Measurements from ENCODE around the gene CELA3A. TPM values are rescaled to one million over a fixed set of nuclear protein-coding genes. Genes with fewer than 3 reads are reported as not detected.

Gene CELA3A
- total RNA-seq, 6 donors from 2014 or later = 7.5 to 17.0 TPM; not detected in 4

- Histone ChIP-seq H3K27me3 (no peaks in the 10 kb centered on the region), H3K27ac (peak overlapping the region in 1 of 4 donors; percentile 53), H3K36me3 (peaks cover 0 to 17% (median 0%) of the 10 kb centered on the region in 4 donors), H3K9me3 (no peaks in the 10 kb centered on the region), H3K4me1 (peaks cover 61 to 66% (median 63%) of the 10 kb centered on the region in 4 donors), H3K4me3 (peak overlapping the region in 1 of 4 donors; percentile 9)
- no peak for TF ChIP-seq EP300 (IDR thresholded peaks at IDR 0.05)
- TF ChIP-seq POLR2A (IDR thresholded peaks at IDR 0.05) = no peak
- TF ChIP-seq, protein P1, sequence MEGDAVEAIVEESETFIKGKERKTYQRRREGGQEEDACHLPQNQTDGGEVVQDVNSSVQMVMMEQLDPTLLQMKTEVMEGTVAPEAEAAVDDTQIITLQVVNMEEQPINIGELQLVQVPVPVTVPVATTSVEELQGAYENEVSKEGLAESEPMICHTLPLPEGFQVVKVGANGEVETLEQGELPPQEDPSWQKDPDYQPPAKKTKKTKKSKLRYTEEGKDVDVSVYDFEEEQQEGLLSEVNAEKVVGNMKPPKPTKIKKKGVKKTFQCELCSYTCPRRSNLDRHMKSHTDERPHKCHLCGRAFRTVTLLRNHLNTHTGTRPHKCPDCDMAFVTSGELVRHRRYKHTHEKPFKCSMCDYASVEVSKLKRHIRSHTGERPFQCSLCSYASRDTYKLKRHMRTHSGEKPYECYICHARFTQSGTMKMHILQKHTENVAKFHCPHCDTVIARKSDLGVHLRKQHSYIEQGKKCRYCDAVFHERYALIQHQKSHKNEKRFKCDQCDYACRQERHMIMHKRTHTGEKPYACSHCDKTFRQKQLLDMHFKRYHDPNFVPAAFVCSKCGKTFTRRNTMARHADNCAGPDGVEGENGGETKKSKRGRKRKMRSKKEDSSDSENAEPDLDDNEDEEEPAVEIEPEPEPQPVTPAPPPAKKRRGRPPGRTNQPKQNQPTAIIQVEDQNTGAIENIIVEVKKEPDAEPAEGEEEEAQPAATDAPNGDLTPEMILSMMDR (IDR thresholded peaks at IDR 0.05) = no peak
- TF ChIP-seq POLR2AphosphoS5 (IDR thresholded peaks at IDR 0.05) = no peak
- ATAC-seq (ENCODE audit: low FRiP score in 2 of 2) (no peak), DNase-seq (no peak)
- 45 to 67% methylated on average over 6 of the region's 6 CpGs for WGBS, 2 donors
Observed at GRCh38 chr1:22055463-22055862, 54.0 kb downstream of the CELA3A start.

DNA sequence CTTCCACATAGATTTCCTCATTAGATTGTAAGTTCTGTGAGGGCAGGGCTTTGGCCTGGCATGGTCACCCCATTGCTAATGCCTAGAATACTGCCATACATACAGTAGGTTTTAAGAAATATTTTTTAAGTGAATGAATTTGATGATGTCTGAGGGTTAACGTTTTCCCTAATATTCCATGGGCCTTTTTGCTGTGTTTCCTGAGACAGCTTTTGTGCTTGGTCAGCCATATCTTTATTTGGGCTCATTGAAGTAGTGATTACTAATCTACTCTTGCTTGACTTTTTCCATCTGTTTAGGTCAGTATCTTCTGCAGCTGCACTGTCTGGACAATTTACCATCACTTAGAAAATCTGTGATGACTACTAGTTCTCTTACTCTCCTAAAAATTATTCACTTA lies 54.6 kb downstream of the CELA3A start:
- Histone ChIP-seq H3K27me3 (no peaks in the 10 kb centered on the region), H3K4me1 (peaks cover 61 to 71% (median 67%) of the 10 kb centered on the region in 4 donors), H3K4me3 (no peak overlapping the region), H3K27ac (peak overlapping the region in 2 of 4 donors; percentile 53 to 54), H3K36me3 (peaks cover 0 to 17% (median 0%) of the 10 kb centered on the region in 4 donors), H3K9me3 (no peaks in the 10 kb centered on the region)
- DNase-seq (no peak), ATAC-seq (ENCODE audit: low FRiP score in 2 of 2) (no peak)
- no peak for TF ChIP-seq POLR2AphosphoS5 (IDR thresholded peaks at IDR 0.05)
- TF ChIP-seq, protein P1 (IDR thresholded peaks at IDR 0.05) = no peak
- TF ChIP-seq POLR2A (IDR thresholded peaks at IDR 0.05) = no peak
- no peak for TF ChIP-seq EP300 (IDR thresholded peaks at IDR 0.05)
- WGBS, 2 donors = 22 to 43% methylated on average over 1 of the region's 1 CpG

- TF ChIP-seq, protein P1 (IDR thresholded peaks at IDR 0.05) = no peak
- TF ChIP-seq POLR2A (IDR thresholded peaks at IDR 0.05) (no peak), EP300 (IDR thresholded peaks at IDR 0.05) (no peak), POLR2AphosphoS5 (IDR thresholded peaks at IDR 0.05) (no peak)
- H3K27ac ChIP-seq = peak overlapping the region in 1 of 4 donors; percentile 54
- no peak for DNase-seq
- ATAC-seq (ENCODE audit: low FRiP score in 2 of 2) = no peak
- H3K27me3 ChIP-seq = no peaks in the 10 kb centered on the region
- 42 to 57% methylated on average over 2 of the region's 2 CpGs for WGBS, 2 donors
- peaks cover 66 to 79% (median 74%) of the 10 kb centered on the region in 4 donors for H3K4me1 ChIP-seq
- H3K9me3 ChIP-seq = no peaks in the 10 kb centered on the region
- H3K4me3 ChIP-seq = no peak overlapping the region
- H3K36me3 ChIP-seq = peaks cover 0 to 17% (median 0%) of the 10 kb centered on the region in 4 donors
Observed at GRCh38 chr1:22056936-22057335, 55.5 kb downstream of the CELA3A start.

DNA sequence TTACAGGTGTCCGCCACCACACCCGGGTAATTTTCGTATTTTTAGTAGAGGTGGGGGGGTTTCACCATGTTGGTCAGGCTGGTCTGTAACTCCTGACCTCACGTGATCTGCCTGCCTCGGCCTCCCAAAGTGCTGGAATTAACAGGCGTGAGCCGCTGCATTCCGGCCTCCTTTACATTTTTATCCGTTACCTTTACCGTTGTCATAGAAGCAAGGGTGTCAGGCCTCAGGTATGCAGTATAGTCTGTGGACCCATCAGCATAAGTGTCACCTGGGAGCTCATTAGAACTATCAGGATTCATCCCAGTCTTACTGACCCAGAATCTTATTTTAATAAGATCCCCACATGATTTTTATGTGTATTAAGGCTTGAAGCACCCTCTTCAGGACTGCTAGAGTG lies 56.4 kb downstream of the CELA3A start:
- H3K4me3 ChIP-seq = no peak overlapping the region
- peaks cover 0 to 17% (median 0%) of the 10 kb centered on the region in 4 donors for H3K36me3 ChIP-seq
- peak overlapping the region in 1 of 4 donors; percentile 54 for H3K27ac ChIP-seq
- no peak for ATAC-seq (ENCODE audit: low FRiP score in 2 of 2)
- no peaks in the 10 kb centered on the region for H3K27me3 ChIP-seq
- WGBS, 2 donors = 89% methylated on average over 10 of the region's 10 CpGs
- DNase-seq = no peak
- no peaks in the 10 kb centered on the region for H3K9me3 ChIP-seq
- H3K4me1 ChIP-seq = peaks cover 71 to 88% (median 80%) of the 10 kb centered on the region in 4 donors
- TF ChIP-seq, protein P1 (IDR thresholded peaks at IDR 0.05) = no peak
- TF ChIP-seq POLR2A (IDR thresholded peaks at IDR 0.05) (no peak), EP300 (IDR thresholded peaks at IDR 0.05) (no peak), POLR2AphosphoS5 (IDR thresholded peaks at IDR 0.05) (no peak)

Small RNA genes lying within 50 kb of the gene (small RNA-seq; reads per million reads assigned to genes)
- gene RN7SL186P (0 reads per million in 4 donors), gene RN7SL386P (0 reads per million in 4 donors), gene RNU6-1022P (0 reads per million in 4 donors), gene RNU6-776P (0 reads per million in 4 donors)

Other genes with a start within 250 kb of the CELA3A start
- gene USP48, start 218.5 kb upstream of the CELA3A start, total RNA-seq = 100 to 1,000 TPM in 1 of 6 donors, 10 to 100 TPM in 5; 39.1 to 173 (median 53.4) TPM
- gene LDLRAD2, start 189.4 kb upstream of the CELA3A start, total RNA-seq = under 1 TPM in 3 of 6 donors, not detected in 3; 0.24 to 0.59 (median 0.34) TPM
- gene HSPG2, start 64.3 kb upstream of the CELA3A start, total RNA-seq = 100 to 1,000 TPM; 104 to 433 (median 227) TPM
- gene CELA3B, start 24.6 kb upstream of the CELA3A start, total RNA-seq = 1 to 10 TPM in 2 of 6 donors, not detected in 4; 5.3 to 9.7 TPM
- 100 to 1,000 TPM in 4 of 6 donors, 10 to 100 TPM in 2; 24.1 to 248 (median 213) TPM for gene CDC42, start 51.1 kb downstream of the CELA3A start, total RNA-seq
- gene WNT4, start 141.4 kb downstream of the CELA3A start, total RNA-seq = 1 to 10 TPM; 1.0 to 3.2 (median 2.0) TPM

Measured in upper lobe of left lung (tissue), 6 donors.